ENCODE data around the gene CHST13.
"Not testable (repeated sequence)": the region's sequence is repeated elsewhere in the genome, so short reads cannot be mapped to it uniquely, and the experiment has no call there.

The CHST13 gene

DNA sequence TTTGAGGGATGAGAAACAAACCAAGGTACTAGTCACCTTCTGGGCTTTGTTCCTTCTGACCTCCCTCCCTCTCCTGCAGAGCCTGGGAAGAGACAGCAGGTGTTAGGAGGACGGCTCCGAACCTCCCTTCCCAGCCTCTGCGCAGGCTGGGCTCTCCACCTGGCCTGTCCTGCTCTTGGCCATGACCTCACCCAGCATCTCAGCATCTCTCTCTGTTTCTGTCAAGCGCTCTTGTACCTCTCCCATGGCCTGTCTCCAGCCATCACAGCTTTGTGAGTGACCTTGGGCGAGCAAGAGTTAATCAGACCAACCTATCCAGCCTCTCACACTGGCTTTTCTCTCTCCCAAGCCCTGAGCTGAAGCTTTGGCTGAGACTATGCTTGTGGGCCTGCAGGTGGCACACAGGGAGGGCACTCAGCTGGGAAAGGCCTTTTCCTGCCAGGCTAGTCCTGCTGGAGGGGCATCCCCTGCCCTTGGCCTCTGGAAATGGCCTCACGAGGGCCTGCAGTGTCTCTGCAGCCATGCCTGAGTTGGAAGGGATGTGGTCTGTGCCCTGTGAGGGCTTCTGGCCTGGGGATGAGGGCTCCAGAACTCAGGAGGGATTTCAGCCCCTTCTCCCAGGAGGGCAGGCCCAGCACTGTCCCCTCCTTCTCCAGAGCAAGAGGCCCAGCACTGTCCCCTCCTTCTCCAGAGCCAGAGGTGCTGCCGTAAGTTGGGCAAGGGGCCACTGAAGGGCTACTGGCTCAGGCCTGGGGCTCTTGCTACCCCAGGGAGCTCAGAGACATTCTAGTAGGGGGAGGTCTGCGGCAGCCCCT, 2.1 kb downstream of the CHST13 start:
- DNase-seq (ENCODE audit: low spot score): no peak

DNA sequence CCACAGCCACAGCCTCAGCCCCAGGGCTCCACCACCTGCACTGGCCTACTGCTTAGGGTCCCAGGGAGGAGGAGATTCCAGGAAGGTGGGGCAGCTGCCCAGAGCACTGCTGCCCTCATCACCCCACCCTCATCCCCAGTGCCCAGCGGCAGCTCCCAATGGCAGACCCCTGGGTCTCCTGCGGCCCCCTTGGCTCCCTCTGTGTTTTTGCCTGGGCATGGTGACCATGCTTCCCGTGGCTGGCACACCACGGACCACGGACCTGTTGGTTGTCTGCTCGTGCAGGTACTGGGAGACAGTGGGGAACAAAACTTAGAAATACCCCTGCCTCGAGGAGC, 2.7 kb downstream of the CHST13 start:
- no peak for DNase-seq (ENCODE audit: low spot score)

DNA sequence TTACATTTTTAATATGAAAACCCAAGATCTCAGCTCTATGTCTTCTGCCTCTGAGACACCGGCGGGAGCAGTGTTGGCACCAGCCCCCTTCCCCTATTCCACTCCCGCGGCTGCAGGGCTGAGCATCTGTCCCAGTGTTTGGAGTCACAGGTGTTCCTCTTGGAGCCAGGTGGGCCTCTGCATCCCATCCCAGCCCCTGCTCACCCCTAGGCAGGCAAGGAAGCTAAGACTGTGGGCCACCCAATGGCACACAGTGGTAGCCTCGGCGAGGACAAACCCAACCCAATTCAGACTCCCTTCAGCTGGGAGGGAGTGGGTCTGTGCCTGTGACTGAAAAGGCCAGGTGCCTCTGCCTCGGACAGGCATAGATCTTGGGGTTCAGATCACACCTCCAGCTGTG, 3.1 kb downstream of the CHST13 start:
- DNase-seq (ENCODE audit: low spot score): no peak

DNA sequence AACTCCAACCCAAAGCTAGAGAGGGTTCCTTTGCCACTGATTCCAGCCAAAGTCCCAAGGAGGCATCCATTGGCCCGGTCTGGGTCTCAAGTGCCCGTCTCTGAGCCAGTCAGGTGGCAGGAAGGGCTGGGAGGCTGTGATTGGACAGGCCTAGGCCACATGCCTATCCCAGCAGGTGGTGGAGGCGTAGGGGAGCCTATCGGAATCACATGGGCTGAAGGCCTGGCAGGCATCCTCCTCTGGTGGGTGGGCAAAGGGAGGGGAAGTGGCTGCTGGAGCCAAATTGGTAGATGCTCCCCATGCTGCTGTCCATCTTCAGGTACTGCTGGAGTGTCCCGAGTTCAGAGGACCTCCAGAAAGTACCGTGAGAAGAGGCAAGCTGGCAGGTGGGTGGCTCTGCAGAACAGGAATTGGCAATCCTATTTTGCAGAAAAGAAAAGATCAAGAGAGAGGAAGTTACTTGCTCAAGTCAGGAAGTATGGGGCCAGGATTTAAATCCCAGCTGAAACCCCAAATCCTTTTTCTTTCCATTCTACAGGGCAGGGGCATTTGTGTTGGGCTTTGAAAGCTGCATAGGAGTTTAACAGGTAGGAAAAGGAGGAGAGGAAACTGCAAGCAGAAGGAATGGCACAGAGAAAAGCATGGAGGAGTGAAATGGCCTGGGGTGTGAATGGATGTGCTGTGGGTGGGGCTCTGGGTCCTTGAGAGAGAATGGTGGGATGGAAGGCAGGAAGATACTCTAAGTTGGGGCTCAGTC, 3.7 kb downstream of the CHST13 start:
- DNase-seq (ENCODE audit: low spot score): no peak

DNA sequence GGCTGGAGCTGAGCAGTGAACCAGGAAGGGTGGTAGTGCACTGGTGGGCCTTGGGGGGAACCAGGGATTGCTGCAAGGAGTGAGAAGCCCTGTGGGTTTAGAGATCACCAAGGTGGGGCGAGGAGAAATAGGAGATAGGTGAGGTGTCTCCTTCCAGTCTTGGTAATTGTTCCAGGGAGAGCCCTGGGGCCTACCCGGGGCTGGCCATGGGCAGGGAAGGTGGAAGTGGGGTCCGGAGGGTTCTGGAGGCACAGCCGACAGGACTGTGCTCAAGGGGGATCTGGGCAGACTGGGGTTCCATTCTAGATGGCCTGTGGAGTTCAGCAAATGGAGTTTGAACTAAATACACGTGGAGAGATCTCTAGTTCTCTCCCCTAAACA, 4.5 kb downstream of the CHST13 start:
- DNase-seq (ENCODE audit: low spot score): no peak

DNA sequence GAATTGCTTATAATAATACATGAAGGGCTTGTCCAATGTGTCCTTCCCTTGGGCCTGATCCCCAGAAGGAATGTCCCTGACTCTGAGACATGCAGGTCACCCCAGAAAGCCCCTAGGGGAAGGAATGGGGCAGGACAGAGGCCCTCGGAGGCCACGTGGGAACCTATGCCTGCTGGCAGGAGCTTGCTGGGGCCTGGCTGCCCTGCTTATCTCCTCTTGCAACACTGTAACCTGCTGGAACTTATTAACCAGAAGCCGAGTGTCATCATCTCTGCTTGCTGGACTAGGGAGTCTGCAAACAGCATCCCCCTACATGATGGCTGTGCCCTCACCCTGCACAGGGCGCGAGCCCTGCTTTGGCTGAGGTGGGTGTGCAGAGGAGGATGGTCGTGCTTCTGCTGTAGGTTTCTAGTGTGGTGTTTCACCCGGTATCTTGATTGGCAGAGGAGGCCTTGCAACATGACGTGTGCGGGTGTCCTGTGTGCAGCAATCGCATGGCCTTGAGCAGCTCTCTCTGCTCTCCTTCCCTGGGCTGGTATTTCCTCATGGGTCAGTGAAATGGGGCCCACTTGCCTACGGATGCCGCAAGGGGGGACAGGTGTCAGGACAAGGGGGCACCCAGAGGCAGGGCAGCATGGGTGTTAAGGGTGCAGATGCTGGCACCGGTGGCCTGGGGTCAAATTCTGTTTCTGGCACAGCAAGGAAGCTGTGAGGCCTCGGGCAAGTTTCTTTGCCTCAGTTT, 5.0 kb downstream of the CHST13 start:
- no peak for DNase-seq (ENCODE audit: low spot score)

DNA sequence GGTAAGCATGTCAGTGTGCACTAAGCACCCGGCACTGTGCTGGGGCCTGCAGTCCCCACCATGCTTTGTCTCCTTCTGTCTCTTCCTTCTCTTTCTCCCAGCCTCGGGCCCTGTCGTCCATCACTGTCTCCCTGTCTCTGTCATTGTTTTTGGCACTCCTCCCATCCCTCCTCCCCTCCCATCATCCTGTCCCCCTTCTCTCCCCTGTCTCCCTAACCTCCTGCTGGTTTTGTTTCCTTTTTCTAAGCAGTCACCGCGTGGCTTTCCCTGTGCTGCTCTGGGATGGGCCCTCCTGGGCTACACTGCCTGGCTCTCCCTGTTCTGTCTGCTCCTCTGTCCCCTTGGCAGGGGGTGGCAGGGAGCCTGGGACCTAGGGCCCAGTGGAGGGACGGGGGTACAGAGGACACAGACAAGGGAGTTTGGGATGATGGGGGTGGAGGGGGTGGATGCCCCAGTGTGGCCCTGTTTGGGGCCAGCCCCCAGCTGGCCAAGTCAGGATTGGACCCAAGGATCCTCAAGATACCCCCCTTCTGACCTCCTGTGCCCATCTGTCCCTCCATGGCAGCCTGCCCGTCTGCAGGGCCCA, 5.7 kb downstream of the CHST13 start:
- DNase-seq (ENCODE audit: low spot score): no peak

DNA sequence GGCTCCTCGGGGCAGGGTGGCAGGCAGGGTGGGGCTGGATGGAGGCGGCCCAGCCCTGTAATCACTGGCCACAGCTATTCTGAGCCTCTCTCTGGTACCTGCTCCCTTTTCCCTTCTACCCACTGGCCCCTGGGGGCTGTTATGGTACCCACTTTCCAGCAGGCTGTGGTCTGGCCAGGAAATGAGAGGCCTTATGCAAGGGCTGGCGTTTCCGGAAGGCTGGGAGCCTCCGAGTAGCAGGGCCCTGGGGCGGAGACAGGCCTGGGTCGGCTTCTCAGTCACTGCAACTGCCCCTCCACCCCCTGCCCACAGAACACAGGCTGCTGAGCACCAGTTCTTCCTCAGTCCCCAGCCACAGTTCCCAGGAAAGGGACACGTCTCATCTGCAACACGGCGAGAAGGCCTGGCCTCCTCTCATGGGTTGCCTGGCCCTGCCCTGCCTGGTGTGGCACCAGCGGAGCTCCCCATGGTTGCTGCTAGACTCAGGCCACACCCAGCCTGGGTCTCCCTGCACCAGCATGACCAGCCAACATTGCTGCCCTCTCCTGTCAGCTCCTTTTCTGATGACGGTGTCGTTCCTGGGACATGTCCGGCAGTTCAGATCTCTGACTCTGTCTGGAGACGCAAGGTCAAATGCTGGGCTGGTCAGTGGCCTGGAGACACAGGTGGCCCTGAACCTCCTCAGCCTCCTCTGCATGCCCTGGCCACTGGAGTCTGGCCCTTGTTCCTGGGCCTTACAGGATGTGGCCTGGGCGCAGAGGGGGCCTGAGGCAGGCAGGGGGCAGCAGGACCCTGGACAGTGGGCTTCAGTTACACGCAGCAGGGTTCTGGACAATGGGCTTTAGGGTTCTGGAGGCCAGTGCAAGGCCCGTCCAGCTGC, 6.5 kb downstream of the CHST13 start:
- no peak for DNase-seq (ENCODE audit: low spot score)

DNA sequence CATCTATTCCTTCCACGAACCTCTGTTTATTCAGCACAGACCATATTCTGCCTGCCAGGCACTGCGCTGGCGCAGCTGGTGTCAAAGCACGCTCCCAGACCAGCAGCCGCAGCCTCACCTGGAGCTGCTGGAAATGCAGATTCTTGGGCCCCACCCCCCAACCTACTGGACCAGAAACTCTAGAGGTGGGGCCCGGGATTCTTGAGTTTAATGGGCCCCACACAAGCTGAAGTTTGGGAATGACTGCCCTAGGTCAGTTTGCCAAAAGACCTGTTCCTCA, 7.0 kb downstream of the CHST13 start:
- no peak for DNase-seq (ENCODE audit: low spot score)

DNA sequence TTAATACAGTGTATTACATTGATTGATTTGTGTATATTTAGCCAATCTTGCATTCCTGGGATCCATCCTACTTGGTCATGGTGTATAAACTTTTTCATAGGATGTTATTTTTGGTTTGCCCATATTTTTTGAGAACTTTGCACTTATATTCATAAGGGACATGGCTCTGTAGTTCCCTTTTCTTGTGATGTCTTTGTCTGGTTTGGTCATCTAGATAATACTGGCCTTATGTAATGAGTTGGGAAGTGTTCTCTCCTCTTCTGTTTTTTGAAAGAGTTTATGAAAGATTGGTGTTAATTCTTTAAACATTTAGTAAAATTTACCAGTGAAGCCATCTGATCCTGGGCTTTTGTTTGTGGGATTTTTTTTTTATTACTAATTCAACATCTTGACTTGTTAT, 9.6 kb downstream of the CHST13 start:
- no peak for DNase-seq (ENCODE audit: low spot score)

DNA sequence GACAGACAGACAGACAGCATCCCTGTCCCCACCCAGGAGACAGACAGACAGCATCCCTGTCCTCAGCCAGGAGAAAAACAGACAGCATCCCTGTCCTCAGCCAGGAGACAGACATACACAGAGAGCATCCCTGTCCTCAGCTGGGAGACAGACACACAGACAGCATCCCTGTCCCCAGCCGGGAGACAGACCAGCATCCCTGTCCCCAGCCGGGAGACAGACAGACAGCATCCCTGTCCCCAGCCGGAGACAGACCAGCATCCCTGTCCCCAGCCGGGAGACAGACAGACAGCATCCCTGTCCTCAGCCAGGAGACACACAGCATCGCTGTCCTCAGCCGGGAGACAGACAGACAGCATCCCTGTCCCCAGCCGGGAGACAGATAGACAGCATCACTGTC, 10.8 kb downstream of the CHST13 start:
- DNase-seq (ENCODE audit: low spot score): not testable (repeated sequence)

DNA sequence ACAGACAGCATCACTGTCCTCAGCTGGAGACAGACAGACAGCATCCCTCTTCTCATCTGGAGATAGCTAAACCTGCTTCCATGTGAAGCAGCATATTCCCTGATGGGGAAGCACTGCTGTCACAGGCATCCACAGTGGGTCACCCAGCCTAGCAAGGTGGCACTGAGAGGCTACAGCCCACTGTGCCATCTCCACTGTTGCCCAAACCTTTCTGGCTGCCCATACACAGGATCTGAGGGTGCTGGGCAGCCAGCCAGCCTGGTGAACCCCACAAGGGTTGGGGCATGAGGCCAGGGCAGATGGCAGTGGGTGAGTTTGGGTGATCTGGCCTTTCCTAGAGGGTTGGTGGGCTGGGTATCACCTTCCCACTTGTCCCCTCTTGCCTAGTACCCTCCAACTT, 11.7 kb downstream of the CHST13 start:
- DNase-seq (ENCODE audit: low spot score): no peak

DNA sequence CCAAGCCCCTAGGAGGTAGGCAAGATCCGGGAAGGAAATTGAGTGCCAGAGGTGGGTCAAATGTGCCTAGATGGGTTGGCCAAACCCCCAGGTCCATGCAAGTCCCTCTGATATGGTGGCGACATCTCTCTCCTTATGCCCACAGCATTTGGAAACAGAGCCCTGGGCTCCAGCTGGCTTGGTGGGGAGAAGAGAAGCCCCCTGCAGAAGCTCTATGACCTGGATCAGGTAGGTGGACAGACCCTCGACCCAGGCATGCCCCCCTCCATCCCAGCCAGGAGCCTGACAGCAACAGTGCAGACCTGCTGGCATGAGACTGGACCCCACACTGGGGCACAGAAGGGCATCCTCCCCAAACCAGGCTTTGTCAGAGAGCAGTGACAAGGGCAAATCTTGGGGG, 12.2 kb downstream of the CHST13 start:
- DNase-seq (ENCODE audit: low spot score): no peak

DNA sequence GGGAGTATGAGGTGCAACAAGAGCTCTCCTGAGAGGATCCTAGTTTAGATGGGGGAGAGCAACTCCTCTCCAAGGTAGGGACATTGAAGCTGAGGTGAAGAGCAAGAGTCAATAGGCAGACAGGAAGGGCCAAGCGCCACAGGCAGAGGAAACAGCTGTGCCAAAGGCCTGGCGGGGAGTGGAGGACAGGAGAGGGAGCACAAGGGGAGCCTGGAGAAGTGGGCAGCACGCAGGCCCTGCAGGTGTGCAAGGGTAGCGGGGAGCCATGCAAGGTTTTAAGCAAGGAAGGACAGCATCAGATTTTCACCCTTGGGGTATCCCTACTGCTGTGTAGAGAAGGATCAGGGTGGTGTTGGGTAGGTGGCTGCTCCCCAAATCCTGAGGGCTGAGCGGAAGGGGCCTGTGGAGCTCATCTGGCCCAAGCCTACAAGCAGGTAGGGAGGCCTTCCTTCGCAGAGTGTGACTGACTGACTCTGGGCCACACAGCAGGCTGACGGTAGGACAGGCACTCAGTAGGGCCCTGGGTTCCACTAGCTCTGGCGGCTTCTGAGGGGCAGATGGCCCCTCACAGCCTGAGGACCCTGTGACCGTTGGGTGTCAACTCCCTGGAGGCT, 13.3 kb downstream of the CHST13 start:
- DNase-seq (ENCODE audit: low spot score): no peak

DNA sequence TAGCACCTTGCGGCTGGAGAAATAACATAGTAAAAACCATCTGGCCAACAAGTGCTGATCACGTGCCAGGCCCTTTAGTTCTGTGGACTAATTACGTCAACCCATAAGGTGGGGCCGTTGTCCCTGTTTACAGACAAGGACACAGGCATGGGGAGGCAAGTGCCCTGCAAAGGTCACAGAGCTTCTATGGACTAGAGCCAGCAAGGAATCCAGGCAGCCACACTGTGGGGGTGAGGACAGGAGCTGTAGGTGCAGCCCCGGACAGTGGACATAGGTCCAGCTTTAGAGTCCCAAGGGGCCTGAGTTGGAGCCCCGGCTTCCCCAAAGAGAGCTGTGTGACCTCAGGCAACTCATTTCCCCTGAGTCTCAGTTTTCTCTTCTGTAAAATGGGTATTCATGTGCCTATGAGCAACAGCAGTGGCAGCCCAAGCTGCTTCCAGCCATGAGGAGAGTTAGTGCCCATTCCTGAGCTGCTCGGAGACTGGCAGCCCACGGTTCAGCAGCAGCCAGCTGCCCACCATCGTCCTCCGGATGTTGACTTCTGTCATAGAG, 13.9 kb downstream of the CHST13 start:
- DNase-seq (ENCODE audit: low spot score): no peak

DNA sequence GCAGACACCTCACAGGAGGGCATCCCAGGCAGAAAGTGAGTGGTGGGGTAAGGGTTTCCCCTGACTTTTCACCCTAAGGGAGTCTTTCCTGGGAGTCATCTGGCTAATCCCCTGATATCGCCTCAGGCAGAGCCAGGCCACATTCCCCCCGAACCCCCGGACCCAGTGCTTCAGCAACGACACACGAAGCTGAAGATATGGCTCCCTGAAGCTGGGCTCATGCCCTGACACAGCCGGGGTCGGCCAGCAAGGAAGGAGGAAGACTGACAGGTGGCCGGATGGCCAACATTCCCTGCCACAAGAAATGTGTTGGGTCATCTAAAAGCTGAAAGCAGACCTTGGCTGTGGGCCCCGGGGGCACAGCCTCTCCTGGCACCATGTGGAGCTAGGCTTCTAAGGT, 14.4 kb downstream of the CHST13 start:
- no peak for DNase-seq (ENCODE audit: low spot score)

DNA sequence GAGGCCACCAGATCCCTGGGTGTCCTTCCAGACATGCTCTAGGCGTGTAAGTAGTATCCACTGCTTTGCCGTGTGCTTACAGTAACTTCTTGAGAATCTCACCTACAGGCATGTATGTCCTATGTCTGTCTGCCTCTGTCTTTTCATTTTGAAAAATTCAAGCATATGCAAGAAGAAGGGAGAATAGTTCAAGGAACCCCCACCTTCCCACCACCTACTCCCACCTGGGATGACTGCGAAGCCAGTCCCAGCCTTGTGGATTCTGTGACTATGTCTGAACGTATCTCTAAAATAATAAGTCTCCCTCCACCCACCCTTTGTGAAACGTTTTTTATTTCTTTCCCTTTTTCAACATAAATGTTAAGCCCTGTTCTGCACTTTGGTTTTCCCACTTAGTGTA, 15.0 kb downstream of the CHST13 start:
- DNase-seq (ENCODE audit: low spot score): no peak

DNA sequence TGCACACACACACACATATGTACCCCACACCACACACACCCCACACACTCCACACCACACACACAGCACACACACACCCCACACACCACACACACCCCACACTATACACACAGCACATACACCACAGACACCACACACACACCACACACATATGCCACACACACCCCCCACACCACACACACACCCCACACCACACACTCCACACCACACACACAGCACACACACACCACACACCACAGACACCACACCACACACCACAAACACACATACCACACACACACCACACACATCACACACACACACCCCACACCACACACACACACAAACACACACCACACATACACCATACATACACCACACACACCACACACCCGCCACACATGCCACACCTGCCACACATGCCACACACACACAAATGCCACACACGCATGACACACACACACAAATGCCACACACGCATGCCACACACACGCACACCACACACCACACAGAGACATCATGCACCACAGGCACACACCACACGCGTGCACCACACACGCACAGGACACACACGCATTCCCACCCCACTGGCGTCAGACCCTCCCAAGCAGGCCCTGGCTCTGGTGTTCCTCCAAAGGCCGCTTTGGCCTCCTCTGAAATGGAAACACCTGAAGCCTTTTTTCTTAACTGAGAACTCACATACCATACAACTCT, 15.7 kb downstream of the CHST13 start:
- DNase-seq (ENCODE audit: low spot score): peak; percentile 18

DNA sequence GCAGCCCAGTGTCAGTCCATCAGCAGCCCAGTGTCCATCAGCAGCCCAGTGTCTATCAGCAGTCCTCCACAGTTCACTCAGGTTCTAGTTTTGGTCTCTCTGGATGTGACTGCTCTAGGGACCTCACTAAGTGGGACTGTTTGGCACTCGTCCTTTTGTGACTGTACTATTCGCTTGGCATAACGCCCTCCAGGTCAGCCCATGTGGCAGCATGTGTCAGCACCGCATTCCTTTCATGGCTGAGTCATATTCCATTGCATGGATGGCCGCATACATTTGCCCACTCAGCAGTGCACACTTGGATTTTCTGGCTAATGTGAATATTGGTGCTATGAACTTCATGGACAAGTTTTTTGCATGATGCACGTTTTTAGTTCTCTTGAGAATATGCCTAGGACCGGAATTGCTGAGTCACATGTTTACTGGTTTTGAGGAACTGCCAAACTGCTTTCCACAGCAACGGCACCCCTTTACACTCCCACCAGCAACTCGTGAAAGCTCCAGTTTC, 16.4 kb downstream of the CHST13 start:
- DNase-seq (ENCODE audit: low spot score): peak; percentile 14

DNA sequence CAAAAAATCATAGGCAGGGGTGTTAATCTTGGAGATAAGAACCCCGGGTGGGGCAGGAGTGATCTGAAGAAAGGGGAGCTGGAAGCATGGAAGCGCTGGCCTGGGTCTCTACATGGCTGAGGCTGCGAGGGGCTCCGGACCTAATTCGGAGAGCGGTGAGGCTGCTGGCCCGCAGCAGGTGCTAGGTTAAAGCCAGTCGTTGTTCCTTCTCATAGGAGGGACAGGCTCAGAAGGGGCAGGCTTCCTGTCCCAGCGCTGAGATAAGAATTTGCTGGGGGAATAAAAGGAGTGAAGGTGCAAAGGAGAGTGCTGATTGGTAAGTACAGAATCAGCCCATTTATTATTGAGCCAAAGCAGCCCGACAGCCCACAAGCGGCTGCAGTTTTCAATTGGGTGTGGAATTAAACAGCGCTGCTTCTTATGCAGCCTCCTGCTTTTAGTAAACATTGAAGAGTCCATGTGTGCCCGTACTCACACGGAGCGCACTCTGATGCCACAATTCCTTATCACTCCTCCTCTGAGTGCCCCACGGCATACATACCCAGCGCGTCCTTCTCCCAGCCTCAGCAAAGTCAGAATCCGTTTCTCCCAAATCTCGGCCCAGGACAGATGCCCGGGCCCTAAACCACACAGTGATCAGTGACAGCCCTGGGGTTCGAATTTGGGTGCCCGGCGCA, 17.1 kb downstream of the CHST13 start:
- DNase-seq (ENCODE audit: low spot score): no peak
